ENCODE measurements around the gene CASS4. TPM values are rescaled to one million over a fixed set of nuclear protein-coding genes. Genes with fewer than 3 reads are reported as not detected.
A peak's percentile ranks its signal among the peaks of the same experiment; 100 is the strongest.
"Not testable (repeated sequence)": the region's sequence is repeated elsewhere in the genome, so short reads cannot be mapped to it uniquely, and the experiment has no call there.

CASS4 gene
- total RNA-seq, 2 experiments from 2014 or later: 10.9 to 21.8 TPM

GRCh38 chr20:56400001-56400640, 11.9 kb upstream of the CASS4 start:
- ATAC-seq: peak; percentile 87
- Mint-ChIP-seq H3K36me3 (peaks cover 73% of the 10 kb centered on the region), H3K4me1 (peaks cover 30% of the 10 kb centered on the region), H3K27ac (no peak overlapping the region), H3K27me3 (no peaks in the 10 kb centered on the region), H3K4me3 (no peak overlapping the region), H3K9me3 (ENCODE audit: low read depth) (no peaks in the 10 kb centered on the region)
- peak; percentile 73 for DNase-seq
- CTCF ChIA-PET: interaction anchor here (0.6 to 1.5 kb wide), 5 partner anchors 12 to 106 kb away, joined by 3 to 7 read pairs (median 3); partner anchors contain the start of gene CASS4

DNA sequence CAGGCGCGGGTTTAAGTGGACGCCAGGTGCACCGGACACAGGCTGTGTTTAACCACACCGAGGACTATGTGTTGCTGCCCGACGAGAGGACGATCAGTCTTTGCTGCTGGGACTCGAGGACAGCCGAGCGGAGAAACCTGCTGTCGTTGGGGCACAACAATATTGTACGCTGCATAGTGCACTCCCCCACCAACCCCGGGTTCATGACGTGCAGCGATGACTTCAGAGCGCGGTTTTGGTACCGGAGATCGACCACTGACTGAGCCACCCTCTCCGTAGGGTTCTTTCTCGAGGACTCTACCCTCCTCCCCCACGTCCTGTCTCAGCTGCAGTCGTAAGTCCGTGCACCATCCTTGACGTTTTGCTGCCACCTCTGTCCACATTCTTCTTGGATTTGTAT, 8.6 kb upstream of the CASS4 start:
- H3K27ac Mint-ChIP-seq: no peak overlapping the region
- no peaks in the 10 kb centered on the region for H3K9me3 Mint-ChIP-seq (ENCODE audit: low read depth)
- peaks cover 30% of the 10 kb centered on the region for H3K4me1 Mint-ChIP-seq
- H3K4me3 Mint-ChIP-seq: no peak overlapping the region
- ATAC-seq (no peak), DNase-seq (no peak)
- H3K36me3 Mint-ChIP-seq: peaks cover 72% of the 10 kb centered on the region
- CTCF ChIA-PET: no interaction called here
- no peaks in the 10 kb centered on the region for H3K27me3 Mint-ChIP-seq

- CTCF ChIA-PET: not testable (repeated sequence)
Measured at GRCh38 chr20:56405356-56405755, 6.7 kb upstream of the CASS4 start.

DNA sequence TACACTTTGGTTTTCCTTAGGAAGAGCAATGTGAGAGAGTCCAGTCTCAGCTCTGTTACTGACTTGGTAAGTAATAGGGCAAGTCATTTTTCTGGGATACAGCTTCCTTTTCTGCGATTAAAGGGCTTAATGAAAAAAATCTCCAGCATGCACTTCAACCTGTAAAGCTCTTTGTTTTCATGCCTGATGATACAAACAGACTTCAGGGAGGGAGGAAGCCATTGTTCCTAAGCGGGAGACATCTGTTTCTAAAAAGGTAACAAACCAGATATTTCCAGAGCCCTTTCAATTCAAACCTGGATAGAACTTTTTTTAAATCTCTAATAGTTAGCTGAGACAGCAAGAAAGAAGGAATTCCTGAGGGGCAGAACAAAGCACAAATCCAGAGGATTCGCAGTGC, 5.2 kb upstream of the CASS4 start:
- H3K36me3 Mint-ChIP-seq: peaks cover 70% of the 10 kb centered on the region
- no peaks in the 10 kb centered on the region for H3K9me3 Mint-ChIP-seq (ENCODE audit: low read depth)
- H3K27me3 Mint-ChIP-seq: no peaks in the 10 kb centered on the region
- CTCF ChIA-PET: interaction anchor here (0.9 kb wide), 1 partner anchor 8 kb away, joined by 3 read pairs; no protein-coding TSS in a partner anchor
- ATAC-seq (no peak), DNase-seq (no peak)
- H3K4me3 Mint-ChIP-seq: no peak overlapping the region
- no peak overlapping the region for H3K27ac Mint-ChIP-seq
- H3K4me1 Mint-ChIP-seq: peaks cover 27% of the 10 kb centered on the region

More at GRCh38 chr20:56405356-56405755, 6.7 kb upstream of the CASS4 start:
- ATAC-seq; H3K27me3 Mint-ChIP-seq; H3K27ac Mint-ChIP-seq; DNase-seq; H3K4me3 Mint-ChIP-seq; H3K9me3 Mint-ChIP-seq (ENCODE audit: low read depth): not testable (repeated sequence)
- Mint-ChIP-seq H3K36me3 (peaks cover 72% of the 10 kb centered on the region), H3K4me1 (peaks cover 23% of the 10 kb centered on the region)

DNA sequence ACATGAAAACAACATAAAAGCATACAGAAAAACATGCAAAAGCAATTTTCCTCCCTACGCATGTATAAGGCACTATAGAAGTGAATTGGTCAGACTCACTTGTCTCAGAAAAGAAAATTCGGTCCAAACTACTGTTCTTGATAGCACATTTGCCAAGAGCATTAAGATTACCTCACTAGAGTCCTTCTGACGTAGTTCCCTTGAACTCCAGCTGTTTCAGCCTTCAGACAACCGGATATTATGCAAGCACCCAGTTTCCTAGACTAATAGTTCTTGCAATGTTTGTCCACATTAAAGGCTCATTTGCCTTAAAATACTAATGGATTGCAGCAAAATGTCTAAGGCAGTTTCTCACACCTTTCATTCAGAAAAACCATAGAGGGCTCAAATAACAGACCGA, 2.5 kb upstream of the CASS4 start:
- CTCF ChIA-PET: interaction anchor here (1.5 to 3.0 kb wide), 3 partner anchors 49 to 106 kb away, joined by 4 to 7 read pairs (median 4); no protein-coding TSS in a partner anchor
- DNase-seq: no peak
- no peaks in the 10 kb centered on the region for H3K27me3 Mint-ChIP-seq

GRCh38 chr20:56409956-56410355, 2.1 kb upstream of the CASS4 start:
- no peak for ATAC-seq
- Mint-ChIP-seq H3K4me3 (no peak overlapping the region), H3K4me1 (peaks cover 50% of the 10 kb centered on the region), H3K9me3 (ENCODE audit: low read depth) (no peaks in the 10 kb centered on the region), H3K27me3 (no peaks in the 10 kb centered on the region), H3K27ac (no peak overlapping the region), H3K36me3 (peaks cover 71% of the 10 kb centered on the region)
- CTCF ChIA-PET: interaction anchor here (1.5 to 3.0 kb wide), 3 partner anchors 49 to 106 kb away, joined by 4 to 7 read pairs (median 4); no protein-coding TSS in a partner anchor
- DNase-seq: no peak

More for the DNA sequence above, 2.5 kb upstream of the CASS4 start:
- Mint-ChIP-seq H3K36me3 (peaks cover 72% of the 10 kb centered on the region), H3K27ac (no peak overlapping the region), H3K9me3 (ENCODE audit: low read depth) (no peaks in the 10 kb centered on the region), H3K4me1 (peaks cover 47% of the 10 kb centered on the region), H3K4me3 (no peak overlapping the region)
- no peak for ATAC-seq

GRCh38 chr20:56411287-56411686, 773 bp upstream of the CASS4 start:
- DNase-seq; H3K27me3 Mint-ChIP-seq; H3K9me3 Mint-ChIP-seq (ENCODE audit: low read depth); ATAC-seq: not testable (repeated sequence)
- H3K36me3 Mint-ChIP-seq: peaks cover 60% of the 10 kb centered on the region
- peak overlapping the region; percentile 81 for H3K4me3 Mint-ChIP-seq
- H3K27ac Mint-ChIP-seq: peak overlapping the region; percentile 95
- CTCF ChIA-PET: interaction anchor here (0.9 to 3.0 kb wide), 10 partner anchors 11 to 139 kb away, joined by 3 to 18 read pairs (median 4); partner anchors contain the start of genes AURKA, CSTF1 and RTF2
- peaks cover 49% of the 10 kb centered on the region for H3K4me1 Mint-ChIP-seq

GRCh38 chr20:56412473-56412790, 372 bp downstream of the CASS4 start:
- no peak for ATAC-seq
- CTCF ChIA-PET: interaction anchor here (0.9 to 3.0 kb wide), 12 partner anchors 11 to 138 kb away, joined by 3 to 18 read pairs (median 4); partner anchors contain the start of genes AURKA, CSTF1 and RTF2
- Mint-ChIP-seq H3K27ac (peak overlapping the region; percentile 95), H3K9me3 (ENCODE audit: low read depth) (no peaks in the 10 kb centered on the region), H3K4me1 (peaks cover 60% of the 10 kb centered on the region), H3K36me3 (peaks cover 57% of the 10 kb centered on the region), H3K4me3 (peak overlapping the region; percentile 81), H3K27me3 (no peaks in the 10 kb centered on the region)
- DNase-seq: no peak

DNA sequence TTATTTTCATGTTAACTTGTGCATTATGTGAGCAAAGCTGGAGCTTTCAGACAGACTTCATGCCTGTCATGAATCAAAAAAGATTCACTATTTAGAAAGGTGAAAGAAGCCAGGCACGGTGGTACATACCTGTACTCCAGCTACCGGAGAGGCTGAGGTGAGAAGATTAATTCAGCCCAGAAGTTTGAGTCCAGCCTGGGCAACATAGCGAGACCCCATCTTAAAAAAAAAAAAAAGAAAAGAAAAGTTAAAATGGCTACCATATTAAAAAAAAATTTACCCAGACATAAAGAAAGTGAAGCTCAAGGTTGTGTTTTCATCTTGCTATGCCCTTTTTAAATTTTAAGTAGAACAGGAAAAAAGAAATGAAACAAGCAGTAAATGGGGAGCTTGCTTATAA, 889 bp downstream of the CASS4 start:
- Mint-ChIP-seq H3K9me3 (ENCODE audit: low read depth) (no peaks in the 10 kb centered on the region), H3K4me1 (peaks cover 64% of the 10 kb centered on the region), H3K36me3 (peaks cover 58% of the 10 kb centered on the region), H3K4me3 (peak overlapping the region; percentile 81), H3K27ac (peak overlapping the region; percentile 95), H3K27me3 (no peaks in the 10 kb centered on the region)
- ATAC-seq: no peak
- CTCF ChIA-PET: interaction anchor here (0.6 to 2.9 kb wide), 9 partner anchors 10 to 1068 kb away, joined by 3 to 18 read pairs (median 4); partner anchors contain the start of genes AURKA and CSTF1
- no peak for DNase-seq

- Mint-ChIP-seq H3K9me3 (ENCODE audit: low read depth) (no peaks in the 10 kb centered on the region), H3K4me3 (peak overlapping the region; percentile 56), H3K36me3 (peaks cover 57% of the 10 kb centered on the region), H3K27me3 (no peaks in the 10 kb centered on the region), H3K4me1 (peaks cover 77% of the 10 kb centered on the region), H3K27ac (peak overlapping the region; percentile 84)
- ATAC-seq (peak; percentile 63), DNase-seq (peak; percentile 74)
- CTCF ChIA-PET: interaction anchor here (0.9 to 1.2 kb wide), 4 partner anchors 9 to 135 kb away, joined by 3 to 4 read pairs (median 3); no protein-coding TSS in a partner anchor
Measured at GRCh38 chr20:56414842-56415765, 3.0 kb downstream of the CASS4 start.

DNA sequence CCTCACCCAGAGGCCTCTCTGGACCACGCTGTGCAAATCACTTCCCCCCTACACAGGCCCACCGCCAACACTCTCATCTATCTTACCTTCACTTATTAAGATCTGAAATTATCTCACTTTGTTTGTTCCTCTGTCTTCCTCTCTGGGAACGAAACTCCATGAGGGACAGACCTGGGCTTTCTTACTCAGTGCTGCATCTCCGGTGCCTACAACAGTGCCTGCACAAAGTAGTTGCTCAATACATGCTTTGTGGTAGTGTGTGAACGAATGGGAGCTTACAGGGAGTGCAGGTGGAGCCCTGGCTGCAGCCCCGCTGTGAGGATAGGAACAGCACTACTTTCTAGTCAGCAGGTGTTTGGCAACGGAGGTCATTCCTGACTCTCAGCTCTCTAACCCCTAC, 5.3 kb downstream of the CASS4 start:
- CTCF ChIA-PET: interaction anchor here (0.7 to 3.1 kb wide), 5 partner anchors 17 to 49 kb away, joined by 3 to 7 read pairs (median 3); partner anchors contain the start of genes AURKA and CSTF1
- DNase-seq: no peak
- H3K4me3 Mint-ChIP-seq: no peak overlapping the region
- H3K27me3 Mint-ChIP-seq: no peaks in the 10 kb centered on the region
- H3K36me3 Mint-ChIP-seq: peaks cover 57% of the 10 kb centered on the region
- H3K27ac Mint-ChIP-seq: peak overlapping the region; percentile 90
- H3K9me3 Mint-ChIP-seq (ENCODE audit: low read depth): no peaks in the 10 kb centered on the region
- H3K4me1 Mint-ChIP-seq: peaks cover 81% of the 10 kb centered on the region
- no peak for ATAC-seq

- Mint-ChIP-seq H3K4me1 (peaks cover 81% of the 10 kb centered on the region), H3K27me3 (no peaks in the 10 kb centered on the region), H3K4me3 (peak overlapping the region; percentile 52), H3K27ac (peak overlapping the region; percentile 90), H3K9me3 (ENCODE audit: low read depth) (no peaks in the 10 kb centered on the region), H3K36me3 (peaks cover 52% of the 10 kb centered on the region)
- DNase-seq (no peak), ATAC-seq (no peak)
- CTCF ChIA-PET: interaction anchor here (0.7 to 3.1 kb wide), 5 partner anchors 16 to 48 kb away, joined by 3 to 7 read pairs (median 3); partner anchors contain the start of genes AURKA and CSTF1
Measured at GRCh38 chr20:56417911-56418310, 5.9 kb downstream of the CASS4 start.

DNA sequence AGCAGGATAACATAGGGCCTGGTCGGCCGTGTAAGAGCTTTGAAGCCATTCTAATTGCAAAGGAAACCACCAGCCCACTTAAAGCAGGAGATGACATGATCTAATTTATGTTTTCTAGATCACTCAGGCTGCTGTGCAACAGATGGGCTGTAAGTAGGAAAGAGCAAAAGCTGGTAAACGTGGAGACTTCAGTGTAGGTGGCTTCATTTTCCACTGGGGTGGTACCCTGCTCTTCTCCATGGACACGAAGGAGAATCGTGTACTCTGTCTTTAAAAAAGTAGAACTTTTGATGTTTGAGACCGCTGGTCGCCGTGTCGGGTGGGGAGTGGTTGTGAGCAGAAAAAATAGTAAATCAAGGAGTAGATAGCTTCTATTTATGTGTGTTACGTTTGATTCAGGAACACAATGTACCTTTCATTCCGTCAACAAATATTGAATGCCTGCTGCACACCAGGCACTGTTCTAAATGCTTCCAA, 6.4 kb downstream of the CASS4 start:
- Mint-ChIP-seq H3K9me3 (ENCODE audit: low read depth) (no peaks in the 10 kb centered on the region), H3K27me3 (no peaks in the 10 kb centered on the region), H3K4me3 (peak overlapping the region; percentile 52), H3K4me1 (peaks cover 81% of the 10 kb centered on the region), H3K36me3 (peaks cover 48% of the 10 kb centered on the region), H3K27ac (peak overlapping the region; percentile 90)
- DNase-seq (no peak), ATAC-seq (peak; percentile 55)
- CTCF ChIA-PET: interaction anchor here (0.7 to 3.1 kb wide), 5 partner anchors 12 to 27 kb away, joined by 3 to 7 read pairs (median 3); no protein-coding TSS in a partner anchor
